CD4-positive, alpha-beta memory T cell (primary cell): Measurements from ENCODE around the gene TMEM245. TPM values are rescaled to one million over a fixed set of nuclear protein-coding genes. Genes with fewer than 3 reads are reported as not detected.

Source experiments
- CTCF ChIA-PET: fragments of 350-600 bp; sonication (Branson Sonifier 250); formaldehyde crosslinking; loops from one replicate; lab custom pipeline; 2021; ENCODE audit warnings: inconsistent platforms; ENCODE audit not compliant: partially characterized antibody; lab: Charles Lee
- POLR2A ChIA-PET: fragments of 350-600 bp; sonication (Branson Sonifier 250); formaldehyde crosslinking; loops from one replicate; lab custom pipeline; 2021; ENCODE audit not compliant: partially characterized antibody; lab: Charles Lee
- DNase-seq, 5 donors: peaks; one replicate each; pipeline versions ENCODE4 v3.0.0 to v3.0.0-alpha.2; 2020 to 2022; ENCODE audit warnings: mixed read lengths in 1 of 5
- H3K27ac ChIP-seq: one replicate; pipeline ENCODE4 v1.7.0; 2013; ENCODE audit warnings: low read depth, low read length
- H3K27me3 ChIP-seq: 2 replicates; pipeline ENCODE4 v1.7.0; 2013; ENCODE audit warnings: mild to moderate bottlenecking, low read length, moderate library complexity; ENCODE audit not compliant: insufficient read depth
- H3K36me3 ChIP-seq: 2 replicates; pipeline ENCODE4 v1.7.0; 2013; ENCODE audit warnings: mild to moderate bottlenecking, low read length, moderate library complexity; ENCODE audit not compliant: insufficient read depth
- H3K4me1 ChIP-seq: 2 replicates; pipeline ENCODE4 v1.7.0; 2013; ENCODE audit warnings: mild to moderate bottlenecking, low read length, moderate library complexity; ENCODE audit not compliant: insufficient read depth
- H3K4me3 ChIP-seq, 2 donors: one replicate each; pipeline ENCODE4 v1.7.0; 2013; ENCODE audit warnings: low read length in 2 of 2, mild to moderate bottlenecking in 1 of 2
- H3K9me3 ChIP-seq, 2 donors: one replicate each; pipeline ENCODE4 v1.7.0; 2013; ENCODE audit warnings: low read length in 2 of 2, control low read depth in 1 of 2; ENCODE audit not compliant: control insufficient read depth in 1 of 2
- H3K27ac Mint-ChIP-seq, 7 donors: one replicate each; pipeline ENCODE4 v1.8.0; 2020 to 2021; ENCODE audit warnings: mixed read lengths in 7 of 7, mild to moderate bottlenecking in 6 of 7, inconsistent platforms in 3 of 7, moderate library complexity in 3 of 7
- H3K27me3 Mint-ChIP-seq, 2 donors: one replicate each; pipeline ENCODE4 v1.8.0; 2020 to 2021; ENCODE audit warnings: mixed read lengths in 2 of 2
- H3K36me3 Mint-ChIP-seq, 2 donors: one replicate each; pipeline ENCODE4 v1.8.0; 2020 to 2021; ENCODE audit warnings: mixed read lengths in 2 of 2, inconsistent platforms in 1 of 2, mild to moderate bottlenecking in 1 of 2
- H3K4me1 Mint-ChIP-seq, 4 donors: one replicate each; pipeline ENCODE4 v1.8.0; 2020 to 2021; ENCODE audit warnings: mixed read lengths in 4 of 4, mild to moderate bottlenecking in 1 of 4
- H3K4me3 Mint-ChIP-seq, 8 donors: one replicate each; pipeline ENCODE4 v1.8.0; 2020 to 2021; ENCODE audit warnings: mixed read lengths in 8 of 8, mild to moderate bottlenecking in 7 of 8, moderate library complexity in 6 of 8, inconsistent platforms in 3 of 8
- H3K9me3 Mint-ChIP-seq, 8 donors: one replicate each; pipeline ENCODE4 v1.8.0; 2020 to 2021; ENCODE audit warnings: mixed read lengths in 8 of 8, mild to moderate bottlenecking in 5 of 8, inconsistent platforms in 3 of 8, moderate library complexity in 1 of 8
- intact Hi-C: fragments of 100-400 bp; cut with micrococcal nuclease; formaldehyde crosslinking; loops from one replicate; pipeline ENCODE4 v1.15.1; 2023
- polyA plus RNA-seq, 2 donors: library from polyadenylated mRNA; unstranded; fragments of 300-500 nt; fragmentation: Illumina TruSeq; gene quantifications; one replicate each; pipeline ENCODE4 v1.2.3, GENCODE V29; 2021
- total RNA-seq, 2 experiments: library from RNA; stranded (reverse); gene quantifications; one replicate each; pipeline ENCODE4 v1.2.3, GENCODE V29; 2021

Gene TMEM245
- total and polyA plus RNA-seq, 4 experiments from 2014 or later: 28.9 to 74.3 (median 57.0) TPM

DNA sequence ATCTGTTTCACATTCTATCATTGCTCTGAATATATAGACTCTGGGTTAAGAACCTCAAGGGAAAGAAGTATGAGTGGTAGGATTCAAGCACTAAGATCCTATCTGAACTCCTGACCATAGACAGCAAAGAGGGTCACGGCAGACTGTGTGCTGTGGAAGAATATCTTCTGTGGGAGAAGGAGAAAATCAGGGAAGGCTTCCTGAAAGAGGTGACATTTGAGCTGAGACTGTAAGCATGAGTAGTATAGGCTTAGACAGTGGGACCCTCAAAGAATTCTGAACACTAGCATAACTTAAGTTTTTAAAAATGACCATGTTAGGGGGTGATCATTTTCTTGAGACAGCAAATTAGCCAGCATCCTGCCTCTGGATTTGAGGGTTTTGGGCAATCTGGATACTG is 43.4 kb upstream of the TMEM245 start:
- Histone ChIP-seq H3K27me3 (peaks cover 7% of the 10 kb centered on the region), H3K9me3 (no peaks in the 10 kb centered on the region), H3K27ac (no peak overlapping the region), H3K36me3 (no peaks in the 10 kb centered on the region), H3K4me3 (no peak overlapping the region), H3K4me1 (no peaks in the 10 kb centered on the region)
- Mint-ChIP-seq H3K9me3 (peaks cover 0 to 6% (median 5%) of the 10 kb centered on the region in 8 donors), H3K4me1 (peaks cover 0 to 7% (median 3%) of the 10 kb centered on the region in 4 donors), H3K36me3 (peaks cover 0 to 3% of the 10 kb centered on the region in 2 donors), H3K27me3 (peaks cover 32 to 40% of the 10 kb centered on the region in 2 donors), H3K4me3 (no peak overlapping the region), H3K27ac (no peak overlapping the region)
- intact Hi-C loops: no loop called here
- POLR2A ChIA-PET: no interaction called here
- CTCF ChIA-PET: no interaction called here
- DNase-seq: no peak

DNA sequence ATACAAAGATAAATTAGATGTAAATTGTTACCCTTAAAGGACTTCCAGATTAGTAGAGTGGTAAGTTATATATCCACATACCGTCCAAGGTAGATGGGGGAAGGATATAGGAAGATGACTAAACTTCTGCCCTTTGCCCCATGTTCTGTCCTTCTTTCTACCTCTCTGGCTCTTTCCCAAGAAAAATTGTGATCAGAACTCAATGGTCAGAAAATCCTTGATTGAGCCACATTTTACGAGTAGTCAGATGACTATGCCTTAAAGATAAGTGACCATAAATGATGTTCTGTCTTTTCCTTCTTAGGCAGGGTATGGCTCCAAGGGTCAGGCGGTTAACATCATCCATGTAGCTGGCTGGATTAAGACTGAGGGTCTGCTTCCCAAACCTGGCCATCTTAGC is 42.9 kb upstream of the TMEM245 start:
- no peak overlapping the region for H3K27ac Mint-ChIP-seq
- Histone ChIP-seq H3K9me3 (no peaks in the 10 kb centered on the region), H3K4me1 (no peaks in the 10 kb centered on the region), H3K4me3 (no peak overlapping the region), H3K27me3 (peaks cover 7% of the 10 kb centered on the region), H3K36me3 (no peaks in the 10 kb centered on the region), H3K27ac (no peak overlapping the region)
- peaks cover 0 to 3% of the 10 kb centered on the region in 2 donors for H3K36me3 Mint-ChIP-seq
- ChIA-PET POLR2A (no interaction called here), CTCF (no interaction called here)
- intact Hi-C loops: no loop called here
- peaks cover 0 to 6% (median 5%) of the 10 kb centered on the region in 8 donors for H3K9me3 Mint-ChIP-seq
- peaks cover 0 to 7% (median 3%) of the 10 kb centered on the region in 4 donors for H3K4me1 Mint-ChIP-seq
- no peak for DNase-seq
- peaks cover 28 to 39% of the 10 kb centered on the region in 2 donors for H3K27me3 Mint-ChIP-seq
- no peak overlapping the region for H3K4me3 Mint-ChIP-seq

GRCh38 chr9:109161471-109161870 is 41.7 kb upstream of the TMEM245 start:
- Histone ChIP-seq H3K9me3 (no peaks in the 10 kb centered on the region), H3K4me3 (no peak overlapping the region), H3K27me3 (peaks cover 7% of the 10 kb centered on the region), H3K36me3 (no peaks in the 10 kb centered on the region), H3K4me1 (no peaks in the 10 kb centered on the region), H3K27ac (no peak overlapping the region)
- intact Hi-C loops: no loop called here
- peaks cover 0 to 4% (median 0%) of the 10 kb centered on the region in 4 donors for H3K4me1 Mint-ChIP-seq
- H3K27ac Mint-ChIP-seq: no peak overlapping the region
- no peak overlapping the region for H3K4me3 Mint-ChIP-seq
- peaks cover 0 to 3% of the 10 kb centered on the region in 2 donors for H3K36me3 Mint-ChIP-seq
- no peak for DNase-seq
- H3K9me3 Mint-ChIP-seq: peaks cover 0 to 6% (median 5%) of the 10 kb centered on the region in 8 donors
- ChIA-PET POLR2A (no interaction called here), CTCF (no interaction called here)
- H3K27me3 Mint-ChIP-seq: peaks cover 24 to 35% of the 10 kb centered on the region in 2 donors

DNA sequence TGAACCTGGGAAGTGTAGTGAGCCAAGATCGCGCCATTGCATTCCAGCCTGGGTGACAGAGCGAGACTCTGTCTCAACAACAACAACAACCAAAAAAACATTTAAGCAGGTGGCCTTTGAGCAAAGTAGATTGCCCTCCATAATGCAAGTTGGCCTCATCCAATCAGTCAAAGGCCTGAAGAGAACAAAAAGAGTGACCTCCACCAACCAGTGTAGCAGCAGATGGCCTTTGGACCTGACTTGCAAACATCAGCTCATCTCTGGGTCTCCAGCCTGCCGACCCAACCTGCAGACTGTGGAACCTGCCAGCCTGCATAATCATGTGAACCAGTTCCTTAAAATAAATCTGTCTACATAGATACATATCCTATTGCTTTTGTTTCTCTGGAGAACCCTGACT is 39.8 kb upstream of the TMEM245 start:
- intact Hi-C loops: no loop called here
- no peak for DNase-seq
- Histone ChIP-seq H3K27me3 (peaks cover 3% of the 10 kb centered on the region), H3K27ac (no peak overlapping the region), H3K36me3 (no peaks in the 10 kb centered on the region), H3K9me3 (no peaks in the 10 kb centered on the region), H3K4me1 (no peaks in the 10 kb centered on the region), H3K4me3 (no peak overlapping the region)
- H3K4me3 Mint-ChIP-seq: no peak overlapping the region
- CTCF ChIA-PET: no interaction called here
- H3K4me1 Mint-ChIP-seq: peaks cover 0 to 4% (median 0%) of the 10 kb centered on the region in 4 donors
- H3K27ac Mint-ChIP-seq: no peak overlapping the region
- POLR2A ChIA-PET: no interaction called here
- peaks cover 8 to 28% of the 10 kb centered on the region in 2 donors for H3K27me3 Mint-ChIP-seq
- peaks cover 0 to 3% of the 10 kb centered on the region in 2 donors for H3K36me3 Mint-ChIP-seq
- peaks cover 0 to 7% (median 2%) of the 10 kb centered on the region in 8 donors for H3K9me3 Mint-ChIP-seq

DNA sequence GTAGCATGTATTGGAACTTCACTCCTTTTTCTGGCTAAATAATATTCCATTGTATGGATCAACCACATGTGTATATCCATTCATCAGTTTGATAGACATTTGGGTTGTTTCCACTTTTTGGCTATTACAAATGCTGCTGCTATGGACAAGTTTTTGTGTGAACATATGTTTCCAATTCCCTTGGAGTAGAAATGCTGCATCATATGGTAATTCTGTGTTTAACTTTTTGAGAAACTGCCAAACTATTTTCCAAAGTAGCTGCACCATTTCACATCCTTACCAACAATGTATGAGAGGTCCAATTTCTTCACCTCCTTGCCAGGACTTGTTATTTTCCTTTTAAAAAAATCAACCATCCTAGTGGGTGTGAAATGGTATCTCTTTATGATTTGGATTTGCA is 38.9 kb upstream of the TMEM245 start:
- Mint-ChIP-seq H3K4me3 (no peak overlapping the region), H3K27ac (no peak overlapping the region), H3K9me3 (peaks cover 0 to 15% (median 9%) of the 10 kb centered on the region in 8 donors), H3K4me1 (peaks cover 0 to 4% (median 0%) of the 10 kb centered on the region in 4 donors), H3K27me3 (peaks cover 6 to 22% of the 10 kb centered on the region in 2 donors), H3K36me3 (no peaks in the 10 kb centered on the region)
- CTCF ChIA-PET: no interaction called here
- H3K4me1 ChIP-seq: no peaks in the 10 kb centered on the region
- no peak overlapping the region for H3K4me3 ChIP-seq
- no peaks in the 10 kb centered on the region for H3K36me3 ChIP-seq
- H3K27ac ChIP-seq: no peak overlapping the region
- H3K9me3 ChIP-seq: no peaks in the 10 kb centered on the region
- no peak for DNase-seq
- intact Hi-C loops: no loop called here
- POLR2A ChIA-PET: no interaction called here
- peaks cover 3% of the 10 kb centered on the region for H3K27me3 ChIP-seq

GRCh38 chr9:109156708-109157107 is 37.0 kb upstream of the TMEM245 start:
- no peak overlapping the region for H3K4me3 ChIP-seq
- no peak for DNase-seq
- no peak overlapping the region for H3K27ac ChIP-seq
- peaks cover 6 to 12% of the 10 kb centered on the region in 2 donors for H3K27me3 Mint-ChIP-seq
- intact Hi-C loops: no loop called here
- H3K27ac Mint-ChIP-seq: no peak overlapping the region
- no peaks in the 10 kb centered on the region for H3K36me3 Mint-ChIP-seq
- ChIA-PET CTCF (no interaction called here), POLR2A (no interaction called here)
- H3K4me1 Mint-ChIP-seq: peaks cover 0 to 4% (median 0%) of the 10 kb centered on the region in 4 donors
- H3K9me3 ChIP-seq: no peaks in the 10 kb centered on the region
- no peaks in the 10 kb centered on the region for H3K36me3 ChIP-seq
- H3K4me3 Mint-ChIP-seq: no peak overlapping the region
- peaks cover 0 to 28% (median 20%) of the 10 kb centered on the region in 8 donors for H3K9me3 Mint-ChIP-seq
- H3K27me3 ChIP-seq: no peaks in the 10 kb centered on the region
- H3K4me1 ChIP-seq: no peaks in the 10 kb centered on the region

DNA sequence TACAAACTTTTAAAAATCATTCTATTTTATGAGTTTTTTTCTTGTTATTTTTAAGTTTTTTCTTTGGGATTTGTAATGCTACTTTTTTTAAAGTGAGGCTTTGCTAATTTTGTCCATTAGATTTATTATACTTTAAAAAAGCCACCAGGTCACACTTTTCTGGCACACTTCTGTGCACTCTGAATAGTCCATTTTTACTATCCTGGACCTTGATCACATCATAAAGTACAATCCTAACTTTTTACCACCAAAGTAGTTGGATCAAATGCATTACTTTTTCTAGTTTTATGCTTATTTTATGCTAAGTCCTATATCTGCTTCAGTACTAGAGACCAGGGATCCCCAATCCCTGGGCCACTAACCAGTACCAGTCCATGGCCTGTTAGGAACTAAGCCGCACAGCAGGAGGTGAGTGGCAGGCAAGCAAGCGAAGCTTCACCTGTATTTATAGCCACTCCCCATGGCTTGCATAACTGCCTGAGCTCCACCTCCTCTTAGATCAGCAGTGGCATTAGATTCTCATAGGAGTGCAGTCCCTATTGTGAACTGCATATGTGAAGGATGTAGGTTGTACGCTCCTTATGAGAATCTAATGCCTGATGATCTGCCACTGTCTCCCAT is 31.3 kb upstream of the TMEM245 start:
- Histone ChIP-seq H3K27me3 (no peaks in the 10 kb centered on the region), H3K4me3 (no peak overlapping the region), H3K4me1 (no peaks in the 10 kb centered on the region), H3K9me3 (no peaks in the 10 kb centered on the region), H3K27ac (no peak overlapping the region), H3K36me3 (no peaks in the 10 kb centered on the region)
- peaks cover 0 to 29% (median 20%) of the 10 kb centered on the region in 8 donors for H3K9me3 Mint-ChIP-seq
- CTCF ChIA-PET: no interaction called here
- no peaks in the 10 kb centered on the region for H3K4me1 Mint-ChIP-seq
- intact Hi-C loops: no loop called here
- H3K27ac Mint-ChIP-seq: no peak overlapping the region
- peaks cover 2 to 5% of the 10 kb centered on the region in 2 donors for H3K27me3 Mint-ChIP-seq
- H3K4me3 Mint-ChIP-seq: no peak overlapping the region
- DNase-seq: no peak
- POLR2A ChIA-PET: no interaction called here
- no peaks in the 10 kb centered on the region for H3K36me3 Mint-ChIP-seq
